Measurements from ENCODE around the gene BACH1.

BACH1 gene

DNA sequence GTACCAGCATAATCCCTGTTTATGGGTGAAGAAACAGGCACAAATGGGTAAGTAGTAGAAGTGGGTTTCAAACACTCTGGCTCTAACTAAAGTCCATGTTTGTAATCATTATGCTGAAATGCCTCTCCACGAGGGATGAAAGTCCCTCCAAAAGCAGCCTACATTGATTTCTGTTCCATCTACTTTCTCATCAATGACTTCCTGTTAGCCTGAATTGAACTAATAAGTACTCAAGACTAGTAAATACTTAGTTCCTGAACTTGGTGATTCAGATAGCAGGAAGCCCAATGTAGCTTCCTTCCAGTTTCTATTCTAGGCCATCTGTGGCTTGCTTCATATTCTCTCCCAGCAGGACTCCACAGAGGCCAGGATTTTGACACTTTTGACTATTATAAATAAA lies 11.3 kb upstream of the BACH1 start:
- Histone ChIP-seq H4K20me1 (ENCODE audit: control insufficient read depth, insufficient read depth, low read depth, low read length) (no peaks in the 10 kb centered on the region), H3K9me3 (ENCODE audit: control insufficient read depth, insufficient read depth, low read length) (no peaks in the 10 kb centered on the region), H3K4me1 (ENCODE audit: control insufficient read depth, low read length) (peaks cover 6% of the 10 kb centered on the region), H3F3A (ENCODE audit: control insufficient read depth, insufficient read depth) (no peaks in the 10 kb centered on the region), H3K79me2 (ENCODE audit: control insufficient read depth, low read length) (no peaks in the 10 kb centered on the region), H3K27ac (ENCODE audit: low read depth, low read length) (no peak overlapping the region), H3K4me2 (ENCODE audit: low read length) (no peak overlapping the region), H3K9me2 (replicated peaks; ENCODE audit: control insufficient read depth, low read length) (no peaks in the 10 kb centered on the region), H3K4me3 (ENCODE audit: low read length) (no peak overlapping the region), H3K36me3 (ENCODE audit: control insufficient read depth, low read length) (no peaks in the 10 kb centered on the region), H3K27me3 (ENCODE audit: control insufficient read depth, low read length) (no peaks in the 10 kb centered on the region)
- TF ChIP-seq, protein P1, sequence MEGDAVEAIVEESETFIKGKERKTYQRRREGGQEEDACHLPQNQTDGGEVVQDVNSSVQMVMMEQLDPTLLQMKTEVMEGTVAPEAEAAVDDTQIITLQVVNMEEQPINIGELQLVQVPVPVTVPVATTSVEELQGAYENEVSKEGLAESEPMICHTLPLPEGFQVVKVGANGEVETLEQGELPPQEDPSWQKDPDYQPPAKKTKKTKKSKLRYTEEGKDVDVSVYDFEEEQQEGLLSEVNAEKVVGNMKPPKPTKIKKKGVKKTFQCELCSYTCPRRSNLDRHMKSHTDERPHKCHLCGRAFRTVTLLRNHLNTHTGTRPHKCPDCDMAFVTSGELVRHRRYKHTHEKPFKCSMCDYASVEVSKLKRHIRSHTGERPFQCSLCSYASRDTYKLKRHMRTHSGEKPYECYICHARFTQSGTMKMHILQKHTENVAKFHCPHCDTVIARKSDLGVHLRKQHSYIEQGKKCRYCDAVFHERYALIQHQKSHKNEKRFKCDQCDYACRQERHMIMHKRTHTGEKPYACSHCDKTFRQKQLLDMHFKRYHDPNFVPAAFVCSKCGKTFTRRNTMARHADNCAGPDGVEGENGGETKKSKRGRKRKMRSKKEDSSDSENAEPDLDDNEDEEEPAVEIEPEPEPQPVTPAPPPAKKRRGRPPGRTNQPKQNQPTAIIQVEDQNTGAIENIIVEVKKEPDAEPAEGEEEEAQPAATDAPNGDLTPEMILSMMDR (IDR thresholded peaks at IDR 0.05; ENCODE audit: low read depth, low read length, poor library complexity, severe bottlenecking): no peak
- no peak for TF ChIP-seq EZH2phosphoT487 (IDR thresholded peaks at IDR 0.05; ENCODE audit: borderline replicate concordance, low read length)

GRCh38 chr21:29288239-29288638 lies 10.5 kb upstream of the BACH1 start:
- Histone ChIP-seq H3K4me2 (ENCODE audit: low read length) (no peak overlapping the region), H3K36me3 (ENCODE audit: control insufficient read depth, low read length) (no peaks in the 10 kb centered on the region), H4K20me1 (ENCODE audit: control insufficient read depth, insufficient read depth, low read depth, low read length) (no peaks in the 10 kb centered on the region), H3K9me2 (replicated peaks; ENCODE audit: control insufficient read depth, low read length) (no peaks in the 10 kb centered on the region), H3K4me3 (ENCODE audit: low read length) (no peak overlapping the region), H3K4me1 (ENCODE audit: control insufficient read depth, low read length) (peaks cover 9% of the 10 kb centered on the region), H3K79me2 (ENCODE audit: control insufficient read depth, low read length) (no peaks in the 10 kb centered on the region), H3K27me3 (ENCODE audit: control insufficient read depth, low read length) (no peaks in the 10 kb centered on the region), H3K9me3 (ENCODE audit: control insufficient read depth, insufficient read depth, low read length) (no peaks in the 10 kb centered on the region), H3K27ac (ENCODE audit: low read depth, low read length) (no peak overlapping the region), H3F3A (ENCODE audit: control insufficient read depth, insufficient read depth) (no peaks in the 10 kb centered on the region; the same call in 1 of the 2 replicates)
- TF ChIP-seq, protein P1 (IDR thresholded peaks at IDR 0.05; ENCODE audit: low read depth, low read length, poor library complexity, severe bottlenecking): no peak
- TF ChIP-seq EZH2phosphoT487 (IDR thresholded peaks at IDR 0.05; ENCODE audit: borderline replicate concordance, low read length): no peak

DNA sequence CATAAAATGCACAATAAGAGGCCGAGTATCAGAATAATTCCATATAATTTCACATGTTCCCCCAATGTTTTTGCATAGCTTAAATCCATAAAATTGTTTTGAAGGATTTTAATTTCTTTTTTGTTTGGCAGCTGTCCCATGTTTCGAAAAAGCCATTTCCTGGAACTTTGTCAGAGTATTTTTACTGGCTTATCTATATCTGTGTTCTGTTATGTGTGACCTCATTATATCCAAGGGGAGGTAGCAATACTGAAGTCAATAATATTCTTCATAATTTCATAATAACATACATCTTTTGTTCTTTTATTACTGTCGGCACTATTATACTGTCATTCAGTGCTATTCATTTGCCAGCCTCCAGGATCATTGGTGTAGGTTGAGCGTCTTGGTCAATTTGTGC lies 9.4 kb upstream of the BACH1 start:
- Histone ChIP-seq H3K9me3 (ENCODE audit: control insufficient read depth, insufficient read depth, low read length) (no peaks in the 10 kb centered on the region), H3K27me3 (ENCODE audit: control insufficient read depth, low read length) (no peaks in the 10 kb centered on the region), H3K79me2 (ENCODE audit: control insufficient read depth, low read length) (no peaks in the 10 kb centered on the region), H4K20me1 (ENCODE audit: control insufficient read depth, insufficient read depth, low read depth, low read length) (no peaks in the 10 kb centered on the region), H3F3A (ENCODE audit: control insufficient read depth, insufficient read depth) (peaks cover 4% of the 10 kb centered on the region), H3K36me3 (ENCODE audit: control insufficient read depth, low read length) (no peaks in the 10 kb centered on the region), H3K4me3 (ENCODE audit: low read length) (no peak overlapping the region), H3K9me2 (replicated peaks; ENCODE audit: control insufficient read depth, low read length) (no peaks in the 10 kb centered on the region), H3K27ac (ENCODE audit: low read depth, low read length) (no peak overlapping the region), H3K4me1 (ENCODE audit: control insufficient read depth, low read length) (peaks cover 20% of the 10 kb centered on the region), H3K4me2 (ENCODE audit: low read length) (no peak overlapping the region)
- TF ChIP-seq EZH2phosphoT487 (IDR thresholded peaks at IDR 0.05; ENCODE audit: borderline replicate concordance, low read length): no peak
- TF ChIP-seq, protein P1 (IDR thresholded peaks at IDR 0.05; ENCODE audit: low read depth, low read length, poor library complexity, severe bottlenecking): no peak

DNA sequence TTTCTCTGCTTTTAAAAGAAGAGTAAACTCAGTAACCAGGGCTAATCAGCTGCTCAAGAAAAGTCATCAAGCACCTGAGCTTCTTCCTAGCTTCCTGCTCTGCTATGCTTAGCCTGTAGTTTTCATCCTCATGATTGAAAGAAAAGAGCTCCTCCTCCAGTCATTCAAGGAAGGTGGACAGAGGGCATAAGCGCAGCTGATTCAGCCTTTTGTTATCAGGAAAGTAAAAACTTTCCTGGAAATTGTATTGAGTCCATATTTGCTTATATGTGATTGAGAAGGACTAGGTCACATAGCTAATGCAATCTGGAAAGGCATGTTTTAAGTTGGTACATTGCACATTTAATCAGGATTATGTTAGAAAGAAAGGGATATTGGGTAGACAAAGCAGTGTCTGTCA lies 8.5 kb upstream of the BACH1 start:
- no peaks in the 10 kb centered on the region for H3K9me2 ChIP-seq (replicated peaks; ENCODE audit: control insufficient read depth, low read length)
- H3K79me2 ChIP-seq (ENCODE audit: control insufficient read depth, low read length): no peaks in the 10 kb centered on the region
- peaks cover 22% of the 10 kb centered on the region for H3K4me1 ChIP-seq (ENCODE audit: control insufficient read depth, low read length)
- no peaks in the 10 kb centered on the region for H3K27me3 ChIP-seq (ENCODE audit: control insufficient read depth, low read length)
- no peaks in the 10 kb centered on the region for H3K36me3 ChIP-seq (ENCODE audit: control insufficient read depth, low read length)
- TF ChIP-seq EZH2phosphoT487 (IDR thresholded peaks at IDR 0.05; ENCODE audit: borderline replicate concordance, low read length): no peak
- TF ChIP-seq, protein P1 (IDR thresholded peaks at IDR 0.05; ENCODE audit: low read depth, low read length, poor library complexity, severe bottlenecking): no peak
- H3K4me2 ChIP-seq (ENCODE audit: low read length): no peak overlapping the region
- H3K27ac ChIP-seq (ENCODE audit: low read depth, low read length): no peak overlapping the region
- H3F3A ChIP-seq (ENCODE audit: control insufficient read depth, insufficient read depth): peaks cover 4% of the 10 kb centered on the region
- no peaks in the 10 kb centered on the region for H4K20me1 ChIP-seq (ENCODE audit: control insufficient read depth, insufficient read depth, low read depth, low read length)
- no peak overlapping the region for H3K4me3 ChIP-seq (ENCODE audit: low read length)
- H3K9me3 ChIP-seq (ENCODE audit: control insufficient read depth, insufficient read depth, low read length): no peaks in the 10 kb centered on the region
